ENCODE data around the gene CDH13. TPM values are rescaled to one million over a fixed set of nuclear protein-coding genes. Genes with fewer than 3 reads are reported as not detected.

CDH13 gene
- polyA plus RNA-seq, 1 experiment, result 113 TPM

- H3K27me3 ChIP-seq (ENCODE audit: control insufficient read depth, insufficient read depth, low read length), result no peaks in the 10 kb centered on the region
- TF ChIP-seq, protein P1, sequence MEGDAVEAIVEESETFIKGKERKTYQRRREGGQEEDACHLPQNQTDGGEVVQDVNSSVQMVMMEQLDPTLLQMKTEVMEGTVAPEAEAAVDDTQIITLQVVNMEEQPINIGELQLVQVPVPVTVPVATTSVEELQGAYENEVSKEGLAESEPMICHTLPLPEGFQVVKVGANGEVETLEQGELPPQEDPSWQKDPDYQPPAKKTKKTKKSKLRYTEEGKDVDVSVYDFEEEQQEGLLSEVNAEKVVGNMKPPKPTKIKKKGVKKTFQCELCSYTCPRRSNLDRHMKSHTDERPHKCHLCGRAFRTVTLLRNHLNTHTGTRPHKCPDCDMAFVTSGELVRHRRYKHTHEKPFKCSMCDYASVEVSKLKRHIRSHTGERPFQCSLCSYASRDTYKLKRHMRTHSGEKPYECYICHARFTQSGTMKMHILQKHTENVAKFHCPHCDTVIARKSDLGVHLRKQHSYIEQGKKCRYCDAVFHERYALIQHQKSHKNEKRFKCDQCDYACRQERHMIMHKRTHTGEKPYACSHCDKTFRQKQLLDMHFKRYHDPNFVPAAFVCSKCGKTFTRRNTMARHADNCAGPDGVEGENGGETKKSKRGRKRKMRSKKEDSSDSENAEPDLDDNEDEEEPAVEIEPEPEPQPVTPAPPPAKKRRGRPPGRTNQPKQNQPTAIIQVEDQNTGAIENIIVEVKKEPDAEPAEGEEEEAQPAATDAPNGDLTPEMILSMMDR (IDR thresholded peaks at IDR 0.05; ENCODE audit: insufficient read depth, low read depth, low read length), result no peak
- ChIA-PET POLR2A (no interaction called here), CTCF (interaction anchor here (1.6 kb wide), 1 partner anchor 13 kb away, joined by 4 read pairs; no protein-coding TSS in a partner anchor)
- H3K4me3 ChIP-seq (ENCODE audit: low read depth, low read length), result no peak overlapping the region
- no peak for DNase-seq (ENCODE audit: low read depth)
- no peaks in the 10 kb centered on the region for H3K36me3 ChIP-seq (ENCODE audit: control insufficient read depth, insufficient read depth, low read length)
These were observed 1087.5 kb downstream of the CDH13 start for GRCh38 chr16:83714286-83714685.

GRCh38 chr16:83715217-83715920 lies 1088.6 kb downstream of the CDH13 start:
- DNase-seq (ENCODE audit: low read depth), result no peak
- Histone ChIP-seq H3K4me3 (ENCODE audit: low read depth, low read length) (no peak overlapping the region), H3K27me3 (ENCODE audit: control insufficient read depth, insufficient read depth, low read length) (no peaks in the 10 kb centered on the region), H3K36me3 (ENCODE audit: control insufficient read depth, insufficient read depth, low read length) (no peaks in the 10 kb centered on the region)
- ChIA-PET CTCF (interaction anchor here (1.6 kb wide), 1 partner anchor 14 kb away, joined by 4 read pairs; no protein-coding TSS in a partner anchor), POLR2A (no interaction called here)
- TF ChIP-seq, protein P1 (IDR thresholded peaks at IDR 0.05; ENCODE audit: insufficient read depth, low read depth, low read length), result no peak

GRCh38 chr16:83717308-83717707 lies 1090.5 kb downstream of the CDH13 start:
- TF ChIP-seq, protein P1 (IDR thresholded peaks at IDR 0.05; ENCODE audit: insufficient read depth, low read depth, low read length), result no peak
- CTCF ChIA-PET, result no interaction called here
- Histone ChIP-seq H3K4me3 (ENCODE audit: low read depth, low read length) (no peak overlapping the region), H3K36me3 (ENCODE audit: control insufficient read depth, insufficient read depth, low read length) (no peaks in the 10 kb centered on the region), H3K27me3 (ENCODE audit: control insufficient read depth, insufficient read depth, low read length) (no peaks in the 10 kb centered on the region)
- DNase-seq (ENCODE audit: low read depth), result no peak
- POLR2A ChIA-PET, result no interaction called here

GRCh38 chr16:83717814-83718213 lies 1091.0 kb downstream of the CDH13 start:
- peak; percentile 56 for DNase-seq (ENCODE audit: low read depth)
- CTCF ChIA-PET, result no interaction called here
- Histone ChIP-seq H3K36me3 (ENCODE audit: control insufficient read depth, insufficient read depth, low read length) (no peaks in the 10 kb centered on the region), H3K4me3 (ENCODE audit: low read depth, low read length) (no peak overlapping the region), H3K27me3 (ENCODE audit: control insufficient read depth, insufficient read depth, low read length) (no peaks in the 10 kb centered on the region)
- POLR2A ChIA-PET, result no interaction called here
- TF ChIP-seq, protein P1 (IDR thresholded peaks at IDR 0.05; ENCODE audit: insufficient read depth, low read depth, low read length), result no peak

GRCh38 chr16:83720213-83720612 lies 1093.4 kb downstream of the CDH13 start:
- Histone ChIP-seq H3K36me3 (ENCODE audit: control insufficient read depth, insufficient read depth, low read length) (no peaks in the 10 kb centered on the region), H3K27me3 (ENCODE audit: control insufficient read depth, insufficient read depth, low read length) (no peaks in the 10 kb centered on the region), H3K4me3 (ENCODE audit: low read depth, low read length) (no peak overlapping the region)
- ChIA-PET CTCF (no interaction called here), POLR2A (no interaction called here)
- DNase-seq (ENCODE audit: low read depth), result no peak
- TF ChIP-seq, protein P1 (IDR thresholded peaks at IDR 0.05; ENCODE audit: insufficient read depth, low read depth, low read length), result no peak
